GM12872 (cell line): ENCODE results near the gene ANGEL1.

ENCODE experiments used
- TF ChIP-seq, protein P1 (sequence below): IDR thresholded peaks from 3 replicates; pipeline ENCODE4 v1.5.1; 2011; ENCODE audit warnings: low read depth, mild to moderate bottlenecking, low read length, moderate library complexity; ENCODE audit not compliant: insufficient read depth

The ANGEL1 gene

DNA sequence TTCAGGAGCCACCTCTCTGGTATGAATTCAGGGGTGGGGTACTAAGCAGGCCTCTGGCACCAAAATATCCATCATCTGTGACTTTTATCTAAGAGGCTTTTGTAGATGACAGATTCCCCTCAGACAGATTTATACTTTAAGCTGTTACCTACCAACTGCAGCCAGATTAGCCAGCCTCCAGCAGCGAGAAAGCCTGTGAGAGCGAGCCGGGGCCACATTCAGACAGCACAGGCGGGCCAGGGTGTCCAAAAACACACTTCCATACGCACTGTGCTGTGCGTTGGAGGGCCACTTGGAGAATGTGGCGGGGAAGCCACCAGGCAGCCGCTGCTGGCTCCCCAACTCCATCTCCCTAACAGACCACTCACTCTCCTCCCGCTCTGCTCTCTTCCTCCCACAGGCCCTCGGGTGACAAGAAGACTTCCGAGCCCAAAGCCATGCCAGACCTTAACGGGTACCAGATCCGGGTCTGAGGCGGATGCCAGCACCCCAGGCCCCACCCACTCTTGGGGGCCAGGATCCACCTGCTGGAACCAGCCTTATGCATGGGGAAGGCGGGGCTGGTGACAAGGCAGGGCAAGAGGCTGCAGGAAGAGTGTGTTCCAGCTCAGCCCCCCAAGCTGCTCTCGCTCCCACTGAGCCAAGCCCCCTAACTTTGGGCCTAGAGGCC, 34.0 kb downstream of the ANGEL1 start:
- TF ChIP-seq, protein P1, sequence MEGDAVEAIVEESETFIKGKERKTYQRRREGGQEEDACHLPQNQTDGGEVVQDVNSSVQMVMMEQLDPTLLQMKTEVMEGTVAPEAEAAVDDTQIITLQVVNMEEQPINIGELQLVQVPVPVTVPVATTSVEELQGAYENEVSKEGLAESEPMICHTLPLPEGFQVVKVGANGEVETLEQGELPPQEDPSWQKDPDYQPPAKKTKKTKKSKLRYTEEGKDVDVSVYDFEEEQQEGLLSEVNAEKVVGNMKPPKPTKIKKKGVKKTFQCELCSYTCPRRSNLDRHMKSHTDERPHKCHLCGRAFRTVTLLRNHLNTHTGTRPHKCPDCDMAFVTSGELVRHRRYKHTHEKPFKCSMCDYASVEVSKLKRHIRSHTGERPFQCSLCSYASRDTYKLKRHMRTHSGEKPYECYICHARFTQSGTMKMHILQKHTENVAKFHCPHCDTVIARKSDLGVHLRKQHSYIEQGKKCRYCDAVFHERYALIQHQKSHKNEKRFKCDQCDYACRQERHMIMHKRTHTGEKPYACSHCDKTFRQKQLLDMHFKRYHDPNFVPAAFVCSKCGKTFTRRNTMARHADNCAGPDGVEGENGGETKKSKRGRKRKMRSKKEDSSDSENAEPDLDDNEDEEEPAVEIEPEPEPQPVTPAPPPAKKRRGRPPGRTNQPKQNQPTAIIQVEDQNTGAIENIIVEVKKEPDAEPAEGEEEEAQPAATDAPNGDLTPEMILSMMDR, result no peak

DNA sequence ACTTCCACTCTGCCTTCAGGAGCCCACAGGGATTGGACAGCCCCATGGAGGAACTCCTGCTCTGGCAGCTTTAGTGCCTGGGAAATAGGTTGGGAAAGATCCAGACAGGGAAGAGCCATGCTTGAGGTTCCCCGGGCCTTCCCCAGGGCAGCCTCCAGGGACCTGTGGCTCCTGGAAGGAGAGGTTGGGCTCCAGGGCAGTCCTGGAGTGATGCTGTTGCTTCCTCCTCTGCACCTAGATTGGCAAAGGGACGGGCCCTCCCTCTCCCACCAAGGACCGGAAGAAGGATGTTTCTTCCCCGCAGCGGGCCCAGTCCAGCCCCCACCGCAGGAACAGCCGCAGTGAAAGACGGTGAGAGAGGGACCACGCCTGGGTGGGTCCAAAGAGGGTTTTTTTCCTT, 35.0 kb downstream of the ANGEL1 start:
- TF ChIP-seq, protein P1, result no peak

DNA sequence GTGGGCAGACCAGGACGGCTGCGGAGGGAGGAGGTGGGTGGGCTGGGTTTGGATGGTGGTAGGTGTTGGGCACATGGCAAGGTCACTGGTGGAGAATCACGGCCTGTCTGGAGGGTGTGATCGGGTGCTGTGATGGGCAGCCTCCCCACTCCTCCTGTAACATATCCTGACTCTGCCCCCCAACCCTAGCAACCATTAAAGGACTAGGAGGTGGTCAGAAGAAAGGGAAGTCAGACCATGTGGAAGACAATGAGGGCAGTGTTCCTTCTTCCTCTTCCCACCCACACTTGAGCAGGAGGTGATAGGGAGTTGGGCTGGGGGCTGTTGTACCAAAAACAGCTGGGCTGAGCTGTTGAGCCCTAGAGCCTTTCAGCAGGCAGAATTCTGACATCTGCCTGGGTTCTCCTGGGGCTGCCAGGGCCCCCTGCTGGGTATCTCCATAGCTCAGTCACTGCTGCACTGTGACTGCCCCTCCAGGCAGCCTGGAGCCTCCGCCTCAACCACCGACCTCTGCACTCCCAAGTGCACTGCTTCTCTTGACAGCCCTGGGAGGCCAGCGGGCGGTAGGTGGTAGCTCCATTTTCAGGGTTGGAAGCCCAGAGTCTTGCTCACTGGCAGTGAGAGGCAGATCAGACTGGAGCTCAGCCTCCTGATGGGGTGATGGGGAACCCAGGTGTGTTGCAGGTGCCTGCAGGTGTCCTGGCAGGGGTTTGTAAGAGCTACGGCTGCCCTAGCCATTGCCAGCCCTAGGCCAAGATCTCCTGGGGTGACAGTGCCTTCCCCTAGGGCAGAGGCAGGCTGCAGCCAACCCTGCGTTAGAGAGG, 36.0 kb downstream of the ANGEL1 start:
- TF ChIP-seq, protein P1, result 0 out of 3 replicates have a peak, but pooled peaks have one; percentile 23

DNA sequence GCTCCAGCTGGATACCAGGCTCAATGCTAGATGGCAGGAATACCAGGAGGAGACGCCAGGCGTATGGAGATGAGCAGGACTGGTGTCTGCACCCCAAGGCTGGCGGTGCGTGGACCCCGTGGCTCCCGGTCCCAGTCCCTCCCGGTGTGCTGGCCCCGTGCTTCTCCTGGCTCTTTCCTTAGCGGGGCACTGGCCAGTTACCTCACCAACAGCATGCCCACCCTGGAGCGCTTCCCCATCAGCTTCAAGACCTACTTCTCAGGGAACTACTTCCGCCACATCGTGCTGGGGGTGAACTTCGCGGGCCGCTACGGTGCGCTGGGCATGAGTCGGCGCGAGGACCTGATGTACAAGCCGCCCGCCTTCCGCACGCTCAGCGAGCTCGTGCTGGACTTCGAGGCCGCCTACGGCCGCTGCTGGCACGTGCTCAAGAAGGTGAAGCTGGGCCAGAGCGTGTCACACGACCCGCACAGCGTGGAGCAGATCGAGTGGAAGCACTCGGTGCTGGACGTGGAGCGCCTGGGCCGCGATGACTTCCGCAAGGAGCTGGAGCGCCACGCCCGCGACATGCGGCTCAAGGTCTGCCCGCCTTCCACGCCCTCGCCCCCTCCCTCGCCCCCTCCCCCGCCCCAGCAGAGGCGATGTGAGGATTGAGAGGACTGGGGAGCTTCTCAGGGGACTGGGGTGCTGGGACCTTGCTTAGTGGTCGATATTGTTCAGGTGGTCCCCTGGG, 36.8 kb downstream of the ANGEL1 start:
- TF ChIP-seq, protein P1, result no peak

GRCh38 chr14:76774821-76775694, 37.6 kb downstream of the ANGEL1 start:
- TF ChIP-seq, protein P1, result no peak

DNA sequence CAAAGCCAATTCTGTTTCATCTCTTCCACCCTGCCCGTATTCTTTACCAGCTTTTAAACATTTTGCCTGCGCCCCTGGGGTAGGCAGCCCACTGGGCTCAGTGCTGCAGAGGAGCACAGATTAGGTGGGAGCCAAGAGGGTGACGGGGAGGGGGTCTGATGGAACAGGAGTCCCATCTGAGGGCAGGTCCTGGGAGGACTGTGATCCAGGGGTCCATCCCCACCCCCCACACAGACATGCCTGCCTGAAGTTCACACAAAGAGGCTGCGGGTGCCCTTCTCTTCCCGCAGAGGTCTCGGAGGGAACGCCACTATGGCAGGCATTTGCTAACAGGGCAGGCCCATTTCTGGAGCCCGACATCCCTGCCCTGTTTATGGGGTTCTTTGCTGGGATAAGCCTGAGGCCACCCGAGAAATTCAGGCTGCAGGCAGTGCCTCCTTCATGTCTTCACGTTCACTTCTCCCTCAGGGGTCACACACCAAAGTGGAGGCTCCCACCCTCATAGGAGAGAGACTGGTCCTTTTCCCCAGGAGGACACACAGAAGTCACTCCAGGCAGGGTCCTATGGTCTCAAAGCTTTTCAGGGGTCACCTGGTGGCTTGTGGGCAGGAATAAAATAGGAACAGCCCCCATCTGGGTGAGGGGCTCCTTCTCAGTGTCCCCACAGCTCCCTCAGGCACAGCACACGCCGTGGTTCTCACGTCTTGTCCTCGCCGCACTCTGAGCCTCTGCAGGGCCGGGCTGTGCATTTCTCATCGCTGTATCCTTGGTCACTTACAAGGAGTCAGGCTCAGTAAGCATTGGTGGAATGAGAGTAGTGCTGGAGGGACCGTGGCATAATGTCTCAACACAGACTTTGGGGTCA, 38.5 kb downstream of the ANGEL1 start:
- TF ChIP-seq, protein P1, result no peak
